ENCODE data around the gene PKNOX2. TPM values are rescaled to one million over a fixed set of nuclear protein-coding genes. Genes with fewer than 3 reads are reported as not detected.

PKNOX2 gene
- total and polyA plus RNA-seq, 9 of the 15 experiments (the other 6 are each of a cell fraction or from before 2014, with no cell fraction given), result not detected

DNA sequence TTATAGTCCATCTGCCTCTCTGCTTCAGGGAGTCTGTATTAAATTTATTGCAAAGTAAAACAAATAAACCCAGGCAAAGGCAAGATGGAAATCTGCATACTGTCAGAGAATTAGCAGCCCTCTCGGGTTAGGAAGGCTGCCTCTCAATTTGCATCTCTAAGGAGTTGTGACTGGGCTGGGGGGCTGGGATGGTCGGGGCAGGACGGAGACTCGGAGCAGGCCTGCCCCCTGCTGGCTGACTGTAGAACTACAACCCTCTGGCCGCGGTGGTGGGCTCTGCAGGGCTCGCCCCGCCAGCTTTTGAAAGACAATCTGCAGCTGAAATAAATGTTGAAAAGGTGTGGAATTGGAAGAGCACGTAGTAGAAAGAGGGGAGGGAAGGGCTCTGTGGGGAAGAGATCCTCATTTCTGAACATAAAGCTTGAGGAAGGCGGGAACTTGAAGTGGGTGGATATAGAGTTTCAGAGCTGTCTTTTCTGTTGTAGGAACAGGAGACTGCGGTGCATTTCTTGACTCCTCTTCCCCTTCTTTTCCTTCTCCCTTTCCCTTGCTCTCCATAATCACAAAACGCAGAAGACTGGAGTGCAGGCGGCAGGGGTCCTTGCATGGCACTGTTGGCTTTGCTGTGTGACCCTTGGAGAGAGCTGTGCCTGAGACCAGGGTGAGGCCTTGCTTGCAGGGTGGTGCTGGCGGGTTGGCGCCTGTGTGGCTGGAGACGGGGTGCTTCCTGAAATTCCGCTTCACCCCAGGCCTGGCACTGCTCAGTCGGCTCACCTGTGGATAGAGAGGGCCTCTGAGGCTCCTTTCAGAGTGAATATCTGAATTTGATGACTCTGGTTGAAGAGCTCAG lies 22.6 kb upstream of the PKNOX2 start (continued):
- TF ChIP-seq RERE (CRISPR knock-in tag; IDR thresholded peaks at IDR 0.05; ENCODE audit: borderline replicate concordance), result no peak
- TF ChIP-seq ILF3 (IDR thresholded peaks at IDR 0.05; ENCODE audit: borderline replicate concordance), result no peak
- TF ChIP-seq, protein P1, sequence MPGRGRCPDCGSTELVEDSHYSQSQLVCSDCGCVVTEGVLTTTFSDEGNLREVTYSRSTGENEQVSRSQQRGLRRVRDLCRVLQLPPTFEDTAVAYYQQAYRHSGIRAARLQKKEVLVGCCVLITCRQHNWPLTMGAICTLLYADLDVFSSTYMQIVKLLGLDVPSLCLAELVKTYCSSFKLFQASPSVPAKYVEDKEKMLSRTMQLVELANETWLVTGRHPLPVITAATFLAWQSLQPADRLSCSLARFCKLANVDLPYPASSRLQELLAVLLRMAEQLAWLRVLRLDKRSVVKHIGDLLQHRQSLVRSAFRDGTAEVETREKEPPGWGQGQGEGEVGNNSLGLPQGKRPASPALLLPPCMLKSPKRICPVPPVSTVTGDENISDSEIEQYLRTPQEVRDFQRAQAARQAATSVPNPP (IDR thresholded peaks at IDR 0.05; ENCODE audit: borderline replicate concordance, insufficient read depth, insufficient read length), result no peak
- TF ChIP-seq ZNF668 (CRISPR knock-in tag; IDR thresholded peaks at IDR 0.05), result no peak
- no peak for TF ChIP-seq FOXK2 (conservative IDR thresholded peaks at IDR 0.05 in 1 of 2, IDR thresholded peaks at IDR 0.05 in 1 of 2; ENCODE audit: low read depth in 2 of 2)
- TF ChIP-seq ZNF408 (CRISPR knock-in tag; IDR thresholded peaks at IDR 0.05; ENCODE audit: low read depth), result no peak
- no peak for TF ChIP-seq PPARD (CRISPR knock-in tag; IDR thresholded peaks at IDR 0.05)
- TF ChIP-seq ZFP30 (CRISPR knock-in tag; IDR thresholded peaks at IDR 0.05; ENCODE audit: borderline replicate concordance), result no peak
- no peak for TF ChIP-seq ZNF695 (CRISPR knock-in tag; IDR thresholded peaks at IDR 0.05)
- TF ChIP-seq BHLHE40 (IDR thresholded peaks at IDR 0.05; ENCODE audit: low read length), result no peak
- no peak for TF ChIP-seq SRSF7 (optimal IDR thresholded peaks at IDR 0.05; ENCODE audit: low read depth, low read length)
- TF ChIP-seq ZNF347 (CRISPR knock-in tag; IDR thresholded peaks at IDR 0.05; ENCODE audit: low read depth), result no peak
- TF ChIP-seq, protein P2, sequence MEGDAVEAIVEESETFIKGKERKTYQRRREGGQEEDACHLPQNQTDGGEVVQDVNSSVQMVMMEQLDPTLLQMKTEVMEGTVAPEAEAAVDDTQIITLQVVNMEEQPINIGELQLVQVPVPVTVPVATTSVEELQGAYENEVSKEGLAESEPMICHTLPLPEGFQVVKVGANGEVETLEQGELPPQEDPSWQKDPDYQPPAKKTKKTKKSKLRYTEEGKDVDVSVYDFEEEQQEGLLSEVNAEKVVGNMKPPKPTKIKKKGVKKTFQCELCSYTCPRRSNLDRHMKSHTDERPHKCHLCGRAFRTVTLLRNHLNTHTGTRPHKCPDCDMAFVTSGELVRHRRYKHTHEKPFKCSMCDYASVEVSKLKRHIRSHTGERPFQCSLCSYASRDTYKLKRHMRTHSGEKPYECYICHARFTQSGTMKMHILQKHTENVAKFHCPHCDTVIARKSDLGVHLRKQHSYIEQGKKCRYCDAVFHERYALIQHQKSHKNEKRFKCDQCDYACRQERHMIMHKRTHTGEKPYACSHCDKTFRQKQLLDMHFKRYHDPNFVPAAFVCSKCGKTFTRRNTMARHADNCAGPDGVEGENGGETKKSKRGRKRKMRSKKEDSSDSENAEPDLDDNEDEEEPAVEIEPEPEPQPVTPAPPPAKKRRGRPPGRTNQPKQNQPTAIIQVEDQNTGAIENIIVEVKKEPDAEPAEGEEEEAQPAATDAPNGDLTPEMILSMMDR (IDR thresholded peaks at IDR 0.05 in 2 of 3, conservative IDR thresholded peaks at IDR 0.05 in 1 of 3; ENCODE audit: insufficient read depth in 2 of 3, low read depth in 1 of 3, low read length in 3 of 3), result peak; percentile 81 to 91 (median 85)
- TF ChIP-seq, protein P3, sequence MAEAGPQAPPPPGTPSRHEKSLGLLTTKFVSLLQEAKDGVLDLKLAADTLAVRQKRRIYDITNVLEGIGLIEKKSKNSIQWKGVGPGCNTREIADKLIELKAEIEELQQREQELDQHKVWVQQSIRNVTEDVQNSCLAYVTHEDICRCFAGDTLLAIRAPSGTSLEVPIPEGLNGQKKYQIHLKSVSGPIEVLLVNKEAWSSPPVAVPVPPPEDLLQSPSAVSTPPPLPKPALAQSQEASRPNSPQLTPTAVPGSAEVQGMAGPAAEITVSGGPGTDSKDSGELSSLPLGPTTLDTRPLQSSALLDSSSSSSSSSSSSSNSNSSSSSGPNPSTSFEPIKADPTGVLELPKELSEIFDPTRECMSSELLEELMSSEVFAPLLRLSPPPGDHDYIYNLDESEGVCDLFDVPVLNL (CRISPR knock-in tag; IDR thresholded peaks at IDR 0.05; ENCODE audit: low read depth), result no peak
- TF ChIP-seq RFX1 (IDR thresholded peaks at IDR 0.05), result no peak
